ENCODE measurements around the gene EIF4E2.

The EIF4E2 gene

DNA sequence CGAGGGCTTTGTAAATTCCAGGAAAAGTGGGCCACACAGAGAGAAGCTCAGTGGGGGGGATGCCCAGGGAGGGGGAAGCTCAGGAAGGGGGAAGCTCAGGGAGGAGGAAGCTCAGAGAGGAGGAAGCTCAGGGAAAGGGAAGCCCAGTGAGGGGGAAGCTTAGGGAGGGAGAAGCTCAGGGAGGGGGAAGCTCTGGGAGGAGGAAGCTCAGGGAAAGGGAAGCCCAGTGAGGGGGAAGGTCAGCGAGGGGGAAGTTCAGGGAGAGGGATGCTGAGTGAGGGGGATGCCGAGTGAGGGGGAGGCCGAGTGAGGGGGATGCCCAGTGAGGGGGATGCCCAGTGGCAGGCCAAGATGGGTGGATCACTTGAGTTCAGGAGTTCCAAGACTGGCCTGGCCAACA is 11.8 kb upstream of the EIF4E2 start:
- no peak for DNase-seq (ENCODE audit: low spot score)

DNA sequence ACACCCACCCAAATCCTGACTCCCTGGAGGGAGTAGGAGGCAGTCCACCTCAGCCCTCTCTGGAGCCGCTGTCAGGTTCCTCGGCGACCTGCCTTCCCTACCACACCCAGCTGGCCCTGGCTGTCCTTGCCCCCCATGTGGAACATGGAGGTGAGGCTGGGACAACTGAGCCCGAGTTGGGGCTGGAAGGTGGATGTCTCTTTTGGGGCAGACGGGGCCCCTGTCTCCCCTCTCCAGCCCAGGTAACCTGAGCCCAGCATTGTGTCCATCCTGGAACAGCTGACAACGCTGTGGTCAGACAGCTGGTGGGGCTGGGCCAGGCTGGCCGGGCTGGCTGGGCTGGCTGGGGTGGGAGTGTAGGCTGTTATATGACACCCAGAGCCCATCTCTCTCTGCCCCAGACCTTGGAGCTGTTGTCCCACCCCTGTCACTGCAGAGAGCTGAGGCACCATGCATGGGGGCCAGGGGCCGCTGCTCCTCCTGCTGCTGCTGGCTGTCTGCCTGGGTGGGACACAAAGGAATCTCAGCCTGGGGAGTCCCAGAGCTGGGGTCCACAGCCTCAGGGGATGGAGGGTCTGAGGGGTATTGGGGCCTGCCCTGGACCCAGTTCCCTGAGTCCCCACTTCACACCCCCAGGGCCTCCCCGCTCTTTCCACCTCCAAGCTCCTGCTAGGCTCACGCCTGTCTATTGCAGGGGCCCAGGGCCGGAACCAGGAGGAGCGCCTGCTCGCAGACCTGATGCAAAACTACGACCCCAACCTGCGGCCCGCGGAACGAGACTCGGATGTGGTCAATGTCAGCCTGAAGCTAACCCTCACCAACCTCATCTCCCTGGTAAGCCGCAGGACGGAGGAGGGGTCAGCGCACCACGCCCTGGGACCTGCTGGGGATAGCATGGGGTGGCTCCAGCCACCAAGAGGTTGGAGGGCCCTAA is 10.9 kb upstream of the EIF4E2 start, which contains the start of gene CHRNG:
Gene CHRNG (plus strand): TSS at position 395 of the 934 bp plus-strand sequence. CDS start 56 bp downstream, at position 451.
- no peak for DNase-seq (ENCODE audit: low spot score)

DNA sequence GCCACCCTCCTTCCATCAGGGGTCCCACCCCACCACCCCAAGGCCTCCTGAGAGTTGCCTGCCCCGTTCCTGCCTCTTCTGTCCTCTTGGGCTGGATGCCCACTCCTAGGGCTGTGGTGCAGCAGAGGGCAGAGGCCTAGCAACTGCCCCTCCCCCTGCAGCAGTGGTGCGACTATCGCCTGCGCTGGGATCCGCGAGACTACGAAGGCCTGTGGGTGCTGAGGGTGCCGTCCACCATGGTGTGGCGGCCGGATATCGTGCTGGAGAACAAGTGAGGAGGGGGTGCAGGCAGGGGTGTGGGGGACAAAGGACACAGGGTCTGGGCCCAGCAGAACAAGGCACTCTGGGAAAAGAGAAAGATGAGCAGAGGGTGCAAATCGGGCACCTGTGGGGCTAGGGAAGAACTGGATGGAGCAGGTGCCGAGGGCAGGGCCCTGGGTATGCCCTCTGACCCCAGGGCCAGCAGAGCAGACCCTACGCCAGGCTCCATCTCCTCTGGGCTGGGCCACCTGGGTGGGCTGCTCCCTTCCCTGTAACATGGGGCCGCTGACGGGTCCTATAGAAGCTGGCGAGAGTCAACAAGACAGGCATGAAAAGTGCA is 9.9 kb upstream of the EIF4E2 start:
- no peak for DNase-seq (ENCODE audit: low spot score)

DNA sequence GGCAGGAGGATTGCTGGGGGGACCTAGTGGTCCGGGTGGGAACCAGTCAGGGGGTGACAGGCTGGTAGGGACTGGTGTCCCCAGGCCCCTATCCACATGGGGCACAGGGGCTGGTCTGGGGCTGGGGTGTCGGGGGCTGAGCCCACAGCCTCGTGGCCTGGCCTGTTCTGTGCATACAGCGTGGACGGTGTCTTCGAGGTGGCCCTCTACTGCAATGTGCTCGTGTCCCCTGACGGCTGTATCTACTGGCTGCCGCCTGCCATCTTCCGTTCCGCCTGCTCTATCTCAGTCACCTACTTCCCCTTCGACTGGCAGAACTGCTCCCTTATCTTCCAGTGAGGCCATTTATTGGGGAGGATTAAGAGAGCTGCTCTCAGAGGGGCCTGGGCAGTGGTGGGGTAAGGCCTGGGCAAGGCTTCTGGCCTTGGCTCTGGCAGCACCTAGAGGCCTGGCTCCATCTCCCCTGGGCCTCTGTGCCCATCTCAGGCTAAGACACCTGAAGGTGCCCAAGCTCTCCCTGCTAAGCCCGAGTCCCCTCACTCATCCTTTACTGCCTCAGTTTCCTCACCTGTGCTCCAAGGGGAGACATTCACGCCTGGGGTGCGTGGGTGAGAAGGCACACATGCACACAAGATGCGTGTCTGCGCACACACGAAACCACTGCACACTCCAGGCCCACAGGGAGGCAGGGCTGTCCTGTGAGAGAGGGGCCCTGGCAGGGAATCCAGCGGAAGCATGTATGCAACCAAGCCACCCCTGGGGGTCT is 9.1 kb upstream of the EIF4E2 start:
- no peak for DNase-seq (ENCODE audit: low spot score)

DNA sequence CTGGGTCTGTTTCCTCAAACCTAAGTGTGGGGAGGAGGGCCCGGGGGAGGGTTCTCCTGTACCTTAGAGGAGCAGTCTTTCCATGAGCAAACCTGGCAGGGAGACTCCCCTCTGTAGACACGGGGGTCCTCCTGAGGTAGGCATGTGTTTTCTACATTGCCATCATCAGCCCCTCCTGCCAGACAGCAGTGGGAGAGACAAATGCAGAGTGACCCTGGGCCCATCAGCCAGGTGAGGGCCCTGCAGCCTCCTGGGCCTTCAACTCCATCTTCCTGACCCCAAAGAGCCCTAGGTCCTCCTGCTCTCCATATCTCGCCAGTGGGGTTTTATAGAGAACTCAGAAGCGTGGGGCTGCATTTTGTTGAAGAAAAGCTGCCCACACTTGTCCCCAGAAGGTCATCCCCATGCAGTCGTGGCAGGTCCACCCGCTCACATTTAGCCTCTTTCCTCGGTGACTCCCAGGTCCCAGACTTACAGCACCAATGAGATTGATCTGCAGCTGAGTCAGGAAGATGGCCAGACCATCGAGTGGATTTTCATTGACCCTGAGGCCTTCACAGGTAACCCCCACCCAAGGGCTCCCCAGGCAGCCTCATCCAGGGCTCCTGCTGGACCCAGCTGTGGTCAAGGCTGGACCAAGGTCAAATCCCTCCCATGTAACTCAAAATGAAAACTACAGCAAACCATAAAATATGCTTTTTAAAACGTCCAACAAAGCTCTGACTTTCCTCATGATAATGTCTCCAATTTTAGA is 8.4 kb upstream of the EIF4E2 start:
- no peak for DNase-seq (ENCODE audit: low spot score)

DNA sequence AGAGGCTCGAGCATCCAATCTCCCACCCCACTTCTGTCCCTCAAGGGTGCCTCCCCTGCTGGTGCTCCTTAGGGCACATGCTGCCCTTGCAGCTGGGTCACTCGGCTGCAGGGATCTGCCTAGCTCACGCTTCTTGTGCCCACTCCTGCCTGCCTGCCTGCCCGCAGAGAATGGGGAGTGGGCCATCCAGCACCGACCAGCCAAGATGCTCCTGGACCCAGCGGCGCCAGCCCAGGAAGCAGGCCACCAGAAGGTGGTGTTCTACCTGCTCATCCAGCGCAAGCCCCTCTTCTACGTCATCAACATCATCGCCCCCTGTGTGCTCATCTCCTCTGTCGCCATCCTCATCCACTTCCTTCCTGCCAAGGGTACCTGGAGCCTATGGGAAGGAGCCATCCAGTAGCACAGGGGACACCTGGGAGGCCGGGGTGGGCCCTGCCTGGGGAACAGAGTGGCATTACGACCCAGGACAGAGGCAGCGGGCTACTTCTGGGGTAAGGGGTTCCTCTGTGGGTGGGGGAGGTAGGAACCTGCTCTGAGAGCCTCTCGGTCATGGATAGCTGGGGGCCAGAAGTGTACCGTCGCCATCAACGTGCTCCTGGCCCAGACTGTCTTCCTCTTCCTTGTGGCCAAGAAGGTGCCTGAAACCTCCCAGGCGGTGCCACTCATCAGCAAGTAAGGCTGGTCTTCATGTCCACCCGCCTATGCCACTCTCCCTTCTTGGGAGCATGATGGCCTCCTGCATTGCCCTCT is 7.6 kb upstream of the EIF4E2 start:
- DNase-seq (ENCODE audit: low spot score), result no peak

DNA sequence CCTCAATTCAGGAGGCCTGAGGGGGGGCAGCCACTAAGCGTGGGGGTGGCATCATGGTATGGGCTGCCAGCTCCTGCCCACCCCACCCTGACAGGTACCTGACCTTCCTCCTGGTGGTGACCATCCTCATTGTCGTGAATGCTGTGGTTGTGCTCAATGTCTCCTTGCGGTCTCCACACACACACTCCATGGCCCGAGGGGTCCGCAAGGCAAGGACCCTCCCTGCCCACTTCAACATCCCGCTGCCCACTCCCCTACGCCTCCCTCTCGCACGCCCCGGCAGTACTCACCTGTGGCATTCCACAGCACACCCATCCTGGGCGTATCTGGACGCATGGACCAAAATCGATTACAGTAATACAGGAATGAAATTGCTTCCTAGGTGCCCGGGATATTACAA is 7.0 kb upstream of the EIF4E2 start:
- DNase-seq (ENCODE audit: low spot score), result no peak

DNA sequence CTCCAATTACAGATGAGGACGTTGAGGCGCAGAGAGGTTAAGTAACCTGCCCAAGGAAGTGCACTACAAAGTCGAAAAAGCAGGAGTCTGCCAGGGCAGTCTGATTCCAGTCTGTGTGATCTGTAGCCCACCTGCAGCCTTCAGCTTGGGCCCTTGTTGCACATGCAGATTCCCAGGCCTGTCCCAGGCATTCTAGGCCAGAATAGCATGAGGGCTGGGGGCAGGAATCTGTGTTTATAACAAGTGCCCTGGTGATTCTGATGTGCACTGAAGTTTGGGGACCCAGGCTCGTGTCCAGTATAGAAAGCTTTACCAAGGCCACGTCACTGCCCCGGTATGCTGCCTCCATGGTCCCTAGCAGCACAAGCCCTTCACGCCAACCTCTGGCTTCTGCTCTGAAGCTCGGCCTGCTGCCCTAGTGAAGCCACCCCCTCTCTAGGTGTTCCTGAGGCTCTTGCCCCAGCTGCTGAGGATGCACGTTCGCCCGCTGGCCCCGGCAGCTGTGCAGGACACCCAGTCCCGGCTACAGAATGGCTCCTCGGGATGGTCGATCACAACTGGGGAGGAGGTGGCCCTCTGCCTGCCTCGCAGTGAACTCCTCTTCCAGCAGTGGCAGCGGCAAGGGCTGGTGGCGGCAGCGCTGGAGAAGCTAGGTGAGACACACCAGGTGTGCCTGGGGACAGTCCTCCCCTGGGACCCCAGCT is 6.4 kb upstream of the EIF4E2 start:
- no peak for DNase-seq (ENCODE audit: low spot score)

DNA sequence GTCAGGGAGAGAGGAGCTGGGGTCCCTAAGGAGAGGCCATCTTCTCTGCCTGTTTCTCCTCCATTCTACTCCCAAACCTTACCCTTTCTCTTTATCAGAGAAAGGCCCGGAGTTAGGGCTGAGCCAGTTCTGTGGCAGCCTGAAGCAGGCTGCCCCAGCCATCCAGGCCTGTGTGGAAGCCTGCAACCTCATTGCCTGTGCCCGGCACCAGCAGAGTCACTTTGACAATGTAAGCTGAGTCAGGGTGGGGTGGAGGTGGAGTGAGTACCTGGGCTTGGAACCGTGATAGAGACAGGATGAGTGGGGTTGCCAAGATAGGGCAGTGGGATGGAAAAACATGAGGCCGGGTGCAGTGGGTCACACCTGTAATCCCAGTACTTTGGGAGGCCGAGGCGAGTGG is 5.8 kb upstream of the EIF4E2 start:
- no peak for DNase-seq (ENCODE audit: low spot score)

DNA sequence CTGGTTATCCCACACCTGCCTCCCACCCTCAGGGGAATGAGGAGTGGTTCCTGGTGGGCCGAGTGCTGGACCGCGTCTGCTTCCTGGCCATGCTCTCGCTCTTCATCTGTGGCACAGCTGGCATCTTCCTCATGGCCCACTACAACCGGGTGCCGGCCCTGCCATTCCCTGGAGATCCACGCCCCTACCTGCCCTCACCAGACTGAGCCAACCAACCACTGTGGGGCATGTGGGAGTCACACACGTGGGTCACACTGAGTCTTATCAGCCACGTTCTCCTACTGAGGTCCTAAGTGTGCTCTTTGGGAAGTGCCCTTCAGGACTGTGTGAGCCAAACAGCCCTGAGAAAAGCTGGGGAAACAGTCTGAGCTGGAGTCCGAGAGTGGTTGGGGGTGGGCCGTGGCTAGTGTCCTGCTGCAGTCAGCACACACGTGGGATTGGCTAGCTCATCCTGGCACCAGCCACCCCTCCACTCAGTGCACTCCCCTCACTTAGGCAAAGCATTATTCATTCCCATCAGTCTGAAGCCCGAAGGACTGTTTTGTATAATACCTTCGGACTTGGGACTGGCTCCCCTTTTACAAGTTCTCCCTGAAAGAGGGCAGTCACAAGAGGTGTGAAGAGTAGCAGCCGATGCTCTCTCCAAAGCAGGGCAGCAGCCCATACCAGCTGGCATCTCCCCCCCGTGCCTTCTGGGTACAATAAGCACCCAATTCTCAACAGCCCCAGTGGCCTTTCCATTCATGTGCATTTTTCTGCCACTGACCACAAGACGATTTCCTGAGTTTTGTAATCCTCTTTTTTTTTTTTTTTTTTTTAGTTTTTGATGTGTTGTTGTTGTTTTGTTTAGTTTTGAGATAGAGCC is 4.7 kb upstream of the EIF4E2 start:
- no peak for DNase-seq (ENCODE audit: low spot score)

DNA sequence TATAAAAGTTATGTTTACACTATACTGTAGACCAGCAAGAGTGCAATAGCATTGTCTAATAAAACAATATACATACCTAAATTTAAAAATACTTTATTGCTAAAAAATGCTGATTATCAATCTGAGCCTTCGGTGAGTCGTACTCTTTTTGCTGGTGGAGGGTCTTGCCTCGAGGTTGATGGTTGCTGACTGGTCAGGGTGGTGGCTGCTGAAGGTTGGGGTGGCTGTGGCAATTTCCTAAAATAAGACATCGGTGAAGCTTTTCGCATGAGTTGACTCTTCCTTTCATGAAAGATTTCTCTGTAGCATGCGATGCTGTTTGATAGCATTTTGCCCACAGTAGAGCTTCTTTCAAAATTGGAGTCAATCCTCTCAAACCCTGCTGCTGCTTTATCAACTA is 2.5 kb upstream of the EIF4E2 start:
- DNase-seq (ENCODE audit: low spot score), result no peak

DNA sequence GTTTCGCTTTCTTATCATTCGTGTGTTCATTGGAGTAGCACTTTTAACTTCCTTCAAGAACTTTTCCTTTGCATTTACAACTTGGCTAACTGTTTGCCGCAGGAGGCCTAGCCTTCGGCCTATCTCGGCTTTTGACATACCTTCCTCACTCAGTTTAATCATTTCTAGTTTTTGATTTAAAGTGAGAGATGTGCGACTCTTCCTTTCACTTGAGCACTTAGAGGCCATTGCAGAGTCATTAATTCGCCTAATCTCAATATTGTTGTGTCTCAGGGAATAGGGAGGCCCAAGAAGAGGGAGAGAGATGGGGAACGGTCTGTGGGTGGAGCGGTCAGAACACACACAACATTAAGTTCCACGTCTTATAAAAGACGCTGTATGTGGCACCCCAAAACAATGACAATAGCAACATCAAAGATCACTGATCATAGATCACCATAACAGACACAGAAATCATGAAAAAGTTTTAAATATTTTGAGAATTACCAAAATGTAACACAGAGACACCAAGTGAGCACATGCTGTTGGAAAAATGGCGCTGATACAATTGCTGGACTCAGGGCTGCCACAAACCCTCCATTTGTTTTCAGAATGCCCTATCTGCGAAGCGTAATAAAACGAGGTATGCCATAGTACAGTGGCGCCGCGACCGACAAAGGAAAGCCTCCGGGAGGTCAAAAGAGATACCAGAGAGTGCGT is 685 bp upstream of the EIF4E2 start:
- DNase-seq (ENCODE audit: low spot score), result no peak

DNA sequence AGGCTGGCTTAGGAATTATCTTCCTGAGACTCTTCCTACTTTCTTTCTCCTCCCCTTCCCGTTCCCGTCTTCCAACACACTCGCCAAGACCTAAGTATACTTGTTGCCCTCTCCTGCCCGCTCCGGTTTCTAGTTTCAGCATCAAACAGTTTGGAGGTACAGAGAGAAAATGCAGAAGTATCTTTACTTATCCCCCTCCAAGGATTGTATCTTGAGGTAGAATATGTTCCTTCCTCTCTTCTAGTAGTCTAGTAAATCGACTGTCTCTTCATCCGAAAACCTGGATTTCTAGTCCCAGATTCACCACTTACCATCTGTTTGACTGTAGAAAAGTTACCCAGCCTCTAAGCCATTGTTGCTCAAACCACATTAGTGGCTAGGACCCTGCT is 755 bp downstream of the EIF4E2 start:
- DNase-seq (ENCODE audit: low spot score), result no peak

DNA sequence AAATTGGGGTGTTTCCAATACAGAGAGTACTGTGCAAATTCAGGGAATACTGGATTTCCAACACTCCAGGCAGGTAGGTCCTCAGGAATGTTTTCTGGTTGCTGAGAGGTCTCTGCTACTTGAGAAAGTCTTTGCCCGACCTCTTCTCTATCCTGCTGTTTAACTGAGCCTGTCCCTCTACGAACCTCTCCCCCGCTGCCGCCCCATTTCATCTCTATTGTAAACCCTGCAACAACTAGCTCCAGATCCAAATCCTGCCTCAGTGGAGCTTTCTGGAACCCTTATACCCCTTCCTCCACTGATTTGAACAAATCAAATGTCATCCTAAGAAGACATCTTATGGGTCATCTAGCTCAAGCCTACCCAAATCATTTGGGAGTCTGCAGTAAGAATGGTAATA is 1.3 kb downstream of the EIF4E2 start:
- no peak for DNase-seq (ENCODE audit: low spot score)

DNA sequence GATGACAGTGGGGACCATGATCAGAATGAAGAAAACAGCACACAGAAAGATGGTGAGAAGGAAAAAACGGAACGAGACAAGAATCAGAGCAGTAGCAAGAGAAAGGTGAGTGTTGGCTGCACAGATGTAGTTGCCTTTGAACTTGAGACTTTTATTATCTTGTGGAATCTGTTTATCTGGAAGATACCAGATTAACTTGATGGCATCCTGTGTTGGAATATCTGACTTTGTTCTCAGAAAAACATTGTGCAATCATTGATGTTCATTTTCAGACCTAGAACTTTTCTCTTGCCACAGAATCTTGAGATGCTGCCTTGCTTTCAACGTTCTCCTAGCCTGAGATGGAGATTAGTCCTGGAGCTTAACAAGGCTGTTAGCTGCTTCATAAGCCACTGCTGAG is 5.9 kb downstream of the EIF4E2 start:
- no peak for DNase-seq (ENCODE audit: low spot score)

DNA sequence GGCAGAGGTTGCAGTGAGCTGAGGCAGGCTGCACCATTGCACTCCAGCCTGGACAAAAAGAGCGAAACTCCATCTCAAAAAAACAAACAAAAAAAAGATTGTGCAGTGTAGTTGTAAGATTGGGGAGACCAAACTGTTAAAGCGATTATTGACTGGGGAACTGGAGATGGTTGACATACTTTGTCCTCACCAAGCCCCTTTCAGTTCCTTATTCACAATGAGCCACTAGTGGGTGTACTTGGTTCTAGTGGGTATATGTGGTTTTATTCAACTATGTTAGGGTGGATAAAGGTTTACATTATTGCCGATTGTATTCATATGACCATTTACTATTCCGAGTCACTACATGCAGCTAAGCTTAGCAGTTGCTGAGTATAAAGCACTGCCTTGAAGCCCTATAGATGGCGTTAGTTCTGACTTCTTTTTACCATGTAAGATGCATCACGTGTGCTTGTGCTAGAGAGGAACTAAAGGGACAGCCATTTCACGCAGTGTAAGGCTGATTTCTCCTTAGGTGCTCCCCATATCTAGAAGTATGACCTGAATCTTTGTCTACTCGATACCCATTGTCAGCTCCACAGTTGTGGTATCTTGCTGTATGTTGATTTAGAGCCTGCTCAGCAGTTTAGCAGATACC is 12.1 kb downstream of the EIF4E2 start:
- DNase-seq (ENCODE audit: low spot score), result no peak

DNA sequence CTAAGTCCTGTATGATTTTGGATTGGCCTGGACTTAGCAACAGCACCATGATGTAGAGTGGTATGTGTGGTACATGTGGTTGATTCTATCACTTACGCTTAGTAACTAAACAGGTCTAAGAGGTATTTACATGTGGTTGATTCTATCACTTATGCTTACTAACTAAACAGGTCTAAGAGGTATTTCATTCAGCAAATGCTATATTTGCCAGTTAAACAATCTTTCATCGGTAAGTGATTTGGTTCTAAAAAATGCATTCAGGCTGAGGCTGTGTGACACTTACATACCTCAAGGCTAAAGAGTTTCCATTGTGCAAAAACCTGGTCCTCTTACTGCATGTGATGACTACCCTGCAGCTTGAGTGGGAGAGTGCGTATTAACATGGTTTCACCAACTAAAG is 13.1 kb downstream of the EIF4E2 start:
- DNase-seq (ENCODE audit: low spot score), result no peak

DNA sequence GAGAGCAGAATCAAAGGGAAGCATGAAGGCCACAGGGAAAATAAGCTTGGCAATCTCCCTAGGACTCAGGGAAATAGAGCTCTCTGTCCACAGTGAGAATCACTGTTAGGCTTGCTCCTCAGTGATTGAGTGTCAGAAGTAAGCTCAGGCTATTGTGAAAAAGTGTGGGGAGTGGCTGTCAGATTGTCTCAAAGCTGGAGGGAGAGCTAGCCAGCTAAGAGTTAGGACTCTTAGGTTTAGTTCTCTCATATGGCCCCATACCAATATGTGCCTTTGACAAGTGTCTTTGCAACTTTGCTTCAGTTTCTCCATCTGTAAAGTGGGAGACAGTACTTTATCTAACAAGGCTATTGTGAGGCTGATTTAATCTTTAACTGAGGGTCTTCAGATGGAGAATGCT is 17.2 kb downstream of the EIF4E2 start:
- no peak for DNase-seq (ENCODE audit: low spot score)

DNA sequence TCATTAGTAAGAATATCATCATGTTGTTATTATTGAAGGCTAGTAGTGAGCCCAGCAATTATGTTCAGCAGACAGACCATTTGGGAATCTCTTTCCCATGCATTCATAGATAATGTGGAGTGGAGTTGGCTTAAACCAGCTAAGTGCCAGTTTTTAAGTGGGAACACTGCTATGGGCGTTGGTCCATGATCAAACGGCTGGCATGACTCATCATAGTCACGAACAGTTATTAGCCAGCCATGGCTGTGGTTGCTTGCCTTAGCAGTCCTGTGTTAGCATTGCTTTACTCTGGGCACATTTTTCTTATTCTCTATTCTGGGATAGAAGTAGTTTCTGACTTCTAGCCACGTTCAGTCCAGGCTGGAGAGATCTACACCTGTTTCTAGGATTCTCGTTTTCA is 17.7 kb downstream of the EIF4E2 start:
- DNase-seq (ENCODE audit: low spot score), result peak; percentile 74

Data from AG08396 (cell line).